Measurements from ENCODE around the gene FERMT1.

FERMT1 gene

GRCh38 chr20:6074145-6074561 is 48.7 kb downstream of the FERMT1 start:
- Histone ChIP-seq H3K79me2 (ENCODE audit: insufficient read depth, low read length) (no peaks in the 10 kb centered on the region), H3K9ac (ENCODE audit: low read depth, low read length, poor library complexity, severe bottlenecking) (no peak overlapping the region), H3K4me1 (ENCODE audit: insufficient read depth, low read length, poor library complexity, severe bottlenecking) (no peaks in the 10 kb centered on the region), H3K4me2 (ENCODE audit: low read depth, low read length, poor library complexity, severe bottlenecking) (no peak overlapping the region), H3F3A (ENCODE audit: low read depth) (no peaks in the 10 kb centered on the region), H3K9me2 (replicated peaks; ENCODE audit: low read depth, low read length) (no peaks in the 10 kb centered on the region), H4K20me1 (ENCODE audit: insufficient read depth, low read length, poor library complexity, severe bottlenecking) (no peaks in the 10 kb centered on the region), H3K4me3 (ENCODE audit: low read length, poor library complexity, severe bottlenecking) (no peak overlapping the region), H2AFZ (ENCODE audit: low read length) (peak overlapping the region; percentile 98), H3K9me3 (ENCODE audit: insufficient read depth, low read depth, low read length) (no peaks in the 10 kb centered on the region), H3K36me3 (ENCODE audit: insufficient read depth, low read length) (no peaks in the 10 kb centered on the region), H3K27me3 (ENCODE audit: insufficient read depth, low read length, poor library complexity, severe bottlenecking) (no peaks in the 10 kb centered on the region)
- TF ChIP-seq CTCF (conservative IDR thresholded peaks at IDR 0.05; ENCODE audit: low read length) (peak; percentile 64), EZH2phosphoT487 (IDR thresholded peaks at IDR 0.05; ENCODE audit: borderline replicate concordance) (no peak)

GRCh38 chr20:6070829-6071695 is 51.8 kb downstream of the FERMT1 start:
- Histone ChIP-seq H3K4me2 (ENCODE audit: low read depth, low read length, poor library complexity, severe bottlenecking) (no peak overlapping the region), H3K9me3 (ENCODE audit: insufficient read depth, low read depth, low read length) (no peaks in the 10 kb centered on the region), H4K20me1 (ENCODE audit: insufficient read depth, low read length, poor library complexity, severe bottlenecking) (no peaks in the 10 kb centered on the region), H3K4me3 (ENCODE audit: low read length, poor library complexity, severe bottlenecking) (no peak overlapping the region), H3K27me3 (ENCODE audit: insufficient read depth, low read length, poor library complexity, severe bottlenecking) (no peaks in the 10 kb centered on the region), H3K4me1 (ENCODE audit: insufficient read depth, low read length, poor library complexity, severe bottlenecking) (no peaks in the 10 kb centered on the region), H3K79me2 (ENCODE audit: insufficient read depth, low read length) (no peaks in the 10 kb centered on the region), H3K9me2 (replicated peaks; ENCODE audit: low read depth, low read length) (no peaks in the 10 kb centered on the region), H2AFZ (ENCODE audit: low read length) (no peak overlapping the region), H3K9ac (ENCODE audit: low read depth, low read length, poor library complexity, severe bottlenecking) (no peak overlapping the region), H3F3A (ENCODE audit: low read depth) (no peaks in the 10 kb centered on the region), H3K36me3 (ENCODE audit: insufficient read depth, low read length) (no peaks in the 10 kb centered on the region)
- TF ChIP-seq EZH2phosphoT487 (IDR thresholded peaks at IDR 0.05; ENCODE audit: borderline replicate concordance) (no peak), CTCF (conservative IDR thresholded peaks at IDR 0.05; ENCODE audit: low read length) (no peak)

GRCh38 chr20:6069669-6070068 is 53.2 kb downstream of the FERMT1 start:
- H3K9ac ChIP-seq (ENCODE audit: low read depth, low read length, poor library complexity, severe bottlenecking) = no peak overlapping the region
- no peaks in the 10 kb centered on the region for H3K79me2 ChIP-seq (ENCODE audit: insufficient read depth, low read length)
- H3K27me3 ChIP-seq (ENCODE audit: insufficient read depth, low read length, poor library complexity, severe bottlenecking) = no peaks in the 10 kb centered on the region
- H3K9me3 ChIP-seq (ENCODE audit: insufficient read depth, low read depth, low read length) = no peaks in the 10 kb centered on the region
- H3K9me2 ChIP-seq (replicated peaks; ENCODE audit: low read depth, low read length) = no peaks in the 10 kb centered on the region
- no peaks in the 10 kb centered on the region for H3K4me1 ChIP-seq (ENCODE audit: insufficient read depth, low read length, poor library complexity, severe bottlenecking)
- no peak for TF ChIP-seq CTCF (conservative IDR thresholded peaks at IDR 0.05; ENCODE audit: low read length)
- no peak for TF ChIP-seq EZH2phosphoT487 (IDR thresholded peaks at IDR 0.05; ENCODE audit: borderline replicate concordance)
- H4K20me1 ChIP-seq (ENCODE audit: insufficient read depth, low read length, poor library complexity, severe bottlenecking) = no peaks in the 10 kb centered on the region
- no peak overlapping the region for H3K4me3 ChIP-seq (ENCODE audit: low read length, poor library complexity, severe bottlenecking)
- H3F3A ChIP-seq (ENCODE audit: low read depth) = no peaks in the 10 kb centered on the region
- no peaks in the 10 kb centered on the region for H3K36me3 ChIP-seq (ENCODE audit: insufficient read depth, low read length)
- no peak overlapping the region for H2AFZ ChIP-seq (ENCODE audit: low read length)
- H3K4me2 ChIP-seq (ENCODE audit: low read depth, low read length, poor library complexity, severe bottlenecking) = no peak overlapping the region

Data from Loucy (cell line).